C4-2B (cell line): Measurements from ENCODE around the gene GRB2.

Experiments used
- CTCF ChIP-seq: fragments of 450-650 bp; conservative IDR thresholded peaks from 2 replicates; pipeline ENCODE4 v1.5.1; 2017; ENCODE audit warnings: mild to moderate bottlenecking
- ZFX ChIP-seq: fragments of 450-650 bp; IDR thresholded peaks from 2 replicates; pipeline ENCODE4 v1.6.1; 2017

GRCh38 chr17:75321506-75321905 is 84.0 kb downstream of the GRB2 start:
- no peak for TF ChIP-seq CTCF
- TF ChIP-seq ZFX = no peak
